HG02840 (cell line): ENCODE data around the gene OXTR.

Source experiments
- ATAC-seq: cut with Tn5 transposase; IDR thresholded peaks from one replicate; pipeline ENCODE4 v1.9.1; 2021; ENCODE audit warnings: mild to moderate bottlenecking, moderate library complexity, moderate number of reproducible peaks; ENCODE audit not compliant: unreplicated experiment, low FRiP score

The OXTR gene

DNA sequence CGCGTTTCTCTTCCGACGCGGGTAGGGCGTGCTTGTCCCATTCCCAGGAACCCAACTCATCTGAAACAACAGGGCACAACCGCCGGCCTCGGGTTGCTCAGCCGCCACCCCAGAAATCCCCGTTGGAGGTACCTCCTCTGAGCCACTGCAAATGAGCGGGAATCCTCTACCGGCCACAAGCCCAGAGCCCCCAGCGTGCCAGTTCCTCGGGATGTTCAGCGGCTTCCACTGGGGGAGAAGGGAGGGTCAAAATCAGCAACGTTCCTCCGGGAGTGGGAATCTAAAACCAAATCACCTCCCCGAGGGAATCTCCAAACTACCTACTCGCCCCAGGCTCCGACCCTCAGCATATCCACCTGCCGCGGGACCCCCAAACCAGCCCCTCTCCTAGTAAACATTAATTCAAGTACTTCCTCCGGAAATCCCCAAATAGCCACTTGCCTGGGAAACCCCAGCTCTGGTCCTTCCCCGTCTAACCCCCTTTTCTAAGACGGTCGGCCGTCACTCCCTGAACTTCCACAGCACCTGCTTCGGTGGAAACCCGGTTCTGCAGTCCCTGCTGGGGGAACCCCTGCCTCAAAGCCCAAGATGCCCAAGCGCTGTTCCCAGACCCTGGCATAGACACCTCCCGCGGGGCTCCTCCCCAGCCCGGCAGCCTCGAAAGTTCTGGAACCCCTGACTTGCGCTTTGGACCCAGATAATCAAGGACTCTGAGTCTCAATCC is 887 bp downstream of the OXTR start:
- ATAC-seq, result peak; percentile 23

GRCh38 chr3:8767667-8768363 is 1.6 kb downstream of the OXTR start:
- peak; percentile 51 for ATAC-seq

GRCh38 chr3:8767256-8767666 is 2.2 kb downstream of the OXTR start:
- peak; percentile 3 for ATAC-seq

- ATAC-seq, result no peak
Observed at GRCh38 chr3:8766148-8766547, 3.3 kb downstream of the OXTR start.

DNA sequence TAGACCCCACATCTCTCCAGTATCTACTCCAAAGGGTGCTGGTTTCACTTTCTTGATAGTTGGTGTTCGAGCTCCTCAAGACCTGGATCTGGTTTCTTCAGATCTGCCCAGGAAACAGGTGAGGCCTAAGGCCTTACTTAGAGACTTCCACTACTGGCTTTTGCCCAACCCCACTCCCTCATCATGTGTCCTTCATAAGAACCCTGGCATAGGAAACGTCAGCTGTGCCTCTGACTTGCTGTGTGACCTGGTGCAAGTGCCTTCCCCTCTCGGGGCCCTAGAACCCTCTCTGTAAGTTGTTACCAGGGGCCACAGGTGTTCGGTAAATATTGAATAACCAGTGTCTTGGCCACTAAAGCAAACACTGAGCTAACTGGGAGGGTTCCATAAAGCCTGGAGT is 3.9 kb downstream of the OXTR start:
- no peak for ATAC-seq

DNA sequence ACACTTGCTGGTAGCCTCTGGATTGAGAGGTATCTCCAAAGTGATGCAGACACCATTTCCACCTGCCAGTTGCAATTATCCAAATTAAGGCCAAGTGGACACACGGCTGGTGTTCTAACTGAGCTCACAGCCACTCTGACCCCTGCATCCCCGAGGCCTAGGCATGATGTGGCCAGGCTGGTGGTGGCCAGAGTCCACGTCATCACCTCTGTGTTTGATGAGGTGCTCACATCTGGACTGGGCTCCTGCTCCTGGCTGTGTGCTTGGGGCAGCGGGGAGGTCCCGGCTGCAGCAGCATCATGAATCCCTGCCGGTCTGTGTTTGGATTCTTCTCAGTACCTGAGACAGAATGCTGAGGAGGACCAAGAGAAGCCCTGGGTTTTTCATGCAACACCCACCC is 4.9 kb downstream of the OXTR start:
- ATAC-seq, result no peak

- ATAC-seq, result no peak
Observed at GRCh38 chr3:8762607-8763377, 6.6 kb downstream of the OXTR start.

- ATAC-seq, result no peak
Observed at GRCh38 chr3:8761866-8762265, 7.5 kb downstream of the OXTR start.

- ATAC-seq, result no peak
Observed at GRCh38 chr3:8760506-8760905, 8.9 kb downstream of the OXTR start.

GRCh38 chr3:8760091-8760490 is 9.3 kb downstream of the OXTR start:
- no peak for ATAC-seq

- no peak for ATAC-seq
Observed at GRCh38 chr3:8759038-8759707, 10.2 kb downstream of the OXTR start.

DNA sequence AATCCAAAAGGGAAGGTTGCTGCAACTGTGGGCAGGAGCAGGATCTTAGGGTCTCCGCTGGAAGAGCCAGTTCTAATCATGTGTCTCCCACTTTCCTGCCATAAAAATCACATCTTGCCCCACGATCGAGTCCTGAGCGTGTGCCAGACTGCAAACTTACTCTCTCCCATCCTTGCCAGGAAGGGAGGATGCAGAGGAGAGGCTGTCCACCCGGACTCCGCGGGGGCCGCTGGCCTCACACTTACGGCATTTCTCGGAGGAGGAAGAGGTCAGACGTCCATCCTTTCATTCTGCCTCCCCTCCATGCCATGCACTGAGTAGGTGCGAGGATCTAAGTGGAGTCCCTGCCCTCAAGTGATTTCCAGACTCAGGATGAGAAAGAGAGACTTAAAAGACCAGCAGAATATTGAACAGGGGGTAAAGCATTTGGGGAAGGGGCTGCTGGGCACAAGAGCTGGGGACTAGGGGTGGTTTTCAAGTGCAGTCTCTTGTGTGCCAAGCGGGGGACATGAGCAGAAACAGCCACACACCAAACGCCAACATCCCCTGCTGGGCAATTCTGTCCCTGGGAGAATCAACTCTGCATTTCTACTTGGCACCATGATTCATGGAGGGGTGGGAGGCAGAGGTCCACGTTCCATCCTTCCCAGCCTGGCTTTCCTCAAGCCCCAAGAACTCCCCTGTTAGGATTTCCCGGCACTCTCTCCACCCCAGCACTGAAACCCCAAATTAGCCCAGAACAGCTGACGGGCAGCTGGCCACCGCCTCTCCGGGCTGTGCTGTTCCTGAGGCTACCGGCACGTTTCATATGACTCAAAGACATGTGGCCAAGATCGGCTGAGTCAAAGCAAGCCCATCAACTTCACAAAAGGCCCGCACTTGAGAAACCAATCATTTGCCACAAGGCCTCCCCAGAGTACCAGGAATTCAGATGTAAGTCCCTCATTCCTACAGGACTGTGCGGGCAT is 11.6 kb downstream of the OXTR start:
- no peak for ATAC-seq

DNA sequence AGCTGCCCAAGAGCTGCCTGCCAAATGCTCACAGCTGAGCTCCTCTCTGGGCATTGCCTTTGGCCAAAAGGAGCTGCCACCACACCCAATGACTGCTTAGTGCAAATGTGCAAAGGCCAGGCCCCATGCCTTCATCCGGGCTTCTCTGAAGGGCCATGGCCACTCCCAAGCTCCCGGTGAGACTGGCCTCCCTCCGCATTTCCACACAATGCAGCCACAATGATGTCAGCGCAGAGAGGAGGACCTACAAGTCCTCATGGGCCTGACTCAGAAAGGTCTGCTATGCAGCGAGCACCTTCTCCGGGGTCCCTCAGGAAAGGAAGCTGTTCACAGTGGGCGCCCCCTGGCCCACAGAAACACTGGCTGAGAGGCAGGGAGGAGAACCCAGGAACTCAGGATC is 12.7 kb downstream of the OXTR start:
- ATAC-seq, result no peak

DNA sequence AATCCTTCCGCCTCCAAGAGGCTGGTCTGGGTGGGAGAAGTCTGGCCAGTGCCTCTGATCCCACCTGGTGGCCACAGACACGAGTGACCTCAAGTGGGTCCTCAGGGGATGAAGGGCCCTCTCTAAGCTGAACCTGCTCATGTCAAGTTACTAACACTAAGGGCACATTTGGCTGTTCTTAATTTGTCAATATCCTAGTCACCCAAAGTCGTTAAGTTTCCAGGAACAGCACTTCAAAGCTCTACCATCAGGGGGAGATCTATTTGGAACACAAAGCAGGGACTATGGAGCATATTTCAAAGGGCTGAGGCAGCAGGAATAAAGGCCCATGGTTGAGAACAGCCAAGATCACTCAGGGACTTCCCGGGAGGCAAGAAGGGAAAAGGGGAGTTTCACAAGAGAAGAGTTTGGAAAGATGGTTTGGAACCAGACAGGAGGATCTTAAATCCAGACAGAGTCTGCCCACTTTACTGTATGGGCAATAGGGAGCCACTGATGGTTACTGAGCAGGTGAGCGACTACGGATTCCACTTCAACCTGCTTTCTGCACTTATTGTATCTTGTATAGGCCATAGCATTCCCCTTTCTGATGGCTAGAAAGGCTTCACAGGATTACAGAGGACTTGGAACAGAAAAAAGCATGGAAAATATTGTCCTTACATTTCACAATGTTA is 13.7 kb downstream of the OXTR start:
- ATAC-seq, result no peak

- no peak for ATAC-seq
Observed at GRCh38 chr3:8755097-8755496, 14.3 kb downstream of the OXTR start.

DNA sequence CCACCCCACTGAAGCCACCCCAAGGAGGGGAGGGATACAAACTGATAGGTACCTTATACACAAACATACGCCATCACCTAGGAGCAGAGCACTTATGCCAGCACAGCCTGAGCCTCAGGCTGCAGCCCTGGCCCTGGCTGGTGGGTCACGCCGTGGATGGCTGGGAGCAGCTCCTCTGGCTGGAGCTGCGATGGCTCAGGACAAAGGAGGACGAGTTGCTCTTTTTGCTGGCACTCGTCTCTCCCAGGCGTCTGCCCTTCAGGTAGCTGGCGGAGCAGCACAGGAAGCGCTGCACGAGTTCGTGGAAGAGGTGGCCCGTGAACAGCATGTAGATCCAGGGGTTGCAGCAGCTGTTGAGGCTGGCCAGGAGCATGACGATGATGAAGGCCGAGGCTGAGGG is 16.6 kb downstream of the OXTR start:
- ATAC-seq, result no peak

- no peak for ATAC-seq
Observed at GRCh38 chr3:8749316-8749715, 20.1 kb downstream of the OXTR start.

DNA sequence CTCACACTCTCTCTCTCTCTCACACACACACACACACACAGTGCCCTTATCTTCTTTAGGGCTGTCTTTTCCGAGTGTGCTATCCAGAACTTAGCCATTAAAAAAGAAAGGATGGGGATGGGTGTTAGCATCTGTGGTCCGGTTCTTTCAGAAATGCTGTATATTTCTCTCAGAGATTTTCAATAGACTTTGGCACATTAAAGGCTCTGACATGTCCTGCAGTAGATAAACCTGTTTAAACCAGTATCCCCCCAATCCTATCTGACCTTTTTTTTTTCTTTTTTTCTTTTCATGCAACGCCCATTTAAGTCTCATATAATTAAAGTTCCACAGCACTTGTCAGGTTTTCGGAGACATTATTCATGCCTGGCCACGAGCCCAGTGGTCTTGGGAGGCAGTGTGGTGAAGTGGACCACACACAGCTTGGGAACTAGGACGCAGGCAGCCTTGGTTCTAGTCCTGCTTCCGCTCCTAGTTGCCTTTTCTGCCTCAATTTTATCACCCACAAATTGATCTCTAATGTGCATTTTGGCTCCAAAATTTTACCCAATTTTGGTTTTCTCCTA is 22.6 kb downstream of the OXTR start:
- ATAC-seq, result no peak
